K562 (cell line): ENCODE results near the gene SNCG. TPM values are rescaled to one million over a fixed set of nuclear protein-coding genes. Genes with fewer than 3 reads are reported as not detected.
"Not testable (repeated sequence)": the region's sequence is repeated elsewhere in the genome, so short reads cannot be mapped to it uniquely, and the experiment has no call there.

Source experiments
- ATAC-seq: fragments of 200-7000 bp; cut with Tn5 transposase; 3 replicates; pipeline ENCODE4 v1.9.1; 2020; ENCODE audit warnings: moderate library complexity
- BruUV-seq: library from RNA; stranded (reverse); fragments of 400-500 nt; replicated peaks from 2 replicates; lab custom pipeline; 2021; lab: Mats Ljungman, UMichigan
- CTCF ChIA-PET: fragments of 300-600 bp; formaldehyde crosslinking; extraction: SDS; loops from one replicate; lab custom pipeline; 2021; ENCODE audit warnings: low intra/inter-chr PET ratio; lab: Yijun Ruan, JAX
- POLR2A ChIA-PET: fragments of 300-600, 350-650 bp; sonication (Branson Sonifier 250); formaldehyde crosslinking; extraction: SDS; loops from one replicate; lab custom pipeline; 2021; ENCODE audit warnings: antibody characterized with exemption, inconsistent platforms; lab: Yijun Ruan, JAX
- DNase-seq, 4 experiments: peaks; one replicate each; pipeline versions ENCODE4 v3.0.0 to v3.0.0-alpha.2; 2011 to 2018; ENCODE audit warnings: low spot score in 3 of 4, mixed read lengths in 3 of 4; ENCODE audit errors: extremely low read depth in 1 of 4
- FAIRE-seq: peaks from 2 replicates; lab custom pipeline; 2011; peaks lifted over from hg19 to GRCh38; lab: Jason Lieb, UNC
- H2AFZ ChIP-seq: 2 replicates; pipeline ENCODE4 v1.6.0; 2011; ENCODE audit warnings: low read depth, low read length, control low read depth, inconsistent platforms
- H3K27ac ChIP-seq: fragments of 200-600 bp; 3 replicates; pipeline ENCODE4 v1.8.0; 2011; ENCODE audit warnings: low read depth, mild to moderate bottlenecking, control low read depth, inconsistent platforms, low read length, moderate library complexity, mixed read lengths; ENCODE audit errors: extremely low read depth
- H3K27me3 ChIP-seq, 2 experiments: fragments of 300-600 bp in 1 of 2; 2 replicates in 1 of 2; 3 replicates in 1 of 2; pipeline versions ENCODE4 v1.6.0 to v1.8.0; 2011; ENCODE audit warnings: inconsistent platforms in 2 of 2, low read length in 2 of 2, mild to moderate bottlenecking in 1 of 2, mixed read lengths in 1 of 2, moderate library complexity in 1 of 2; ENCODE audit not compliant: control insufficient read depth in 2 of 2, insufficient read depth in 2 of 2
- H3K36me3 ChIP-seq: fragments of 300-600 bp; 3 replicates; pipeline ENCODE4 v1.8.0; 2011; ENCODE audit warnings: mild to moderate bottlenecking, low read length, inconsistent platforms; ENCODE audit not compliant: control insufficient read depth, insufficient read depth
- H3K4me1 ChIP-seq, 2 experiments: fragments of 200-600 bp in 1 of 2; replicated peaks in 1 of 2; 2 replicates in 1 of 2; 3 replicates in 1 of 2; pipeline versions ENCODE4 v1.5.1 to v1.8.0; 2011; ENCODE audit warnings: inconsistent platforms in 2 of 2, low read length in 2 of 2, mild to moderate bottlenecking in 1 of 2, mixed read lengths in 1 of 2, moderate library complexity in 1 of 2; ENCODE audit not compliant: control insufficient read depth in 2 of 2, insufficient read depth in 2 of 2
- H3K4me2 ChIP-seq: 2 replicates; pipeline ENCODE4 v1.6.1; 2011; ENCODE audit warnings: low read length, control low read depth, inconsistent platforms, mixed read lengths; ENCODE audit not compliant: insufficient read depth
- H3K4me3 ChIP-seq: fragments of 200-600 bp; sonication (generic), shearing (Covaris generic); 2 replicates; pipeline ENCODE4 v1.5.1; 2016; ENCODE audit warnings: control low read depth, inconsistent platforms
- H3K79me2 ChIP-seq: fragments of 200-600 bp; 3 replicates; pipeline ENCODE4 v1.8.0; 2011; ENCODE audit warnings: low read length, inconsistent platforms; ENCODE audit not compliant: control insufficient read depth, insufficient read depth
- H3K9ac ChIP-seq, 2 experiments: 2 replicates each; pipeline versions ENCODE4 v1.6.0 to v1.6.1; 2011; ENCODE audit warnings: low read depth in 2 of 2, low read length in 2 of 2, control low read depth in 1 of 2, inconsistent platforms in 1 of 2, mild to moderate bottlenecking in 1 of 2, mixed read lengths in 1 of 2; ENCODE audit not compliant: insufficient read depth in 1 of 2
- H3K9me1 ChIP-seq: one replicate; pipeline ENCODE4 v1.6.0; 2011; ENCODE audit warnings: inconsistent platforms, mild to moderate bottlenecking, low read length, moderate library complexity; ENCODE audit not compliant: control insufficient read depth, insufficient read depth
- H3K9me3 ChIP-seq: replicated peaks from 2 replicates; pipeline ENCODE4 v1.5.1; 2011; ENCODE audit warnings: low read depth, low read length, inconsistent platforms; ENCODE audit not compliant: control insufficient read depth, insufficient read depth
- H4K20me1 ChIP-seq: replicated peaks from 2 replicates; pipeline ENCODE4 v1.6.1; 2011; ENCODE audit warnings: low read length, inconsistent platforms, mixed read lengths; ENCODE audit not compliant: control insufficient read depth, insufficient read depth
- KAT2B ChIP-seq: IDR thresholded peaks from one replicate; pipeline ENCODE4 v1.6.1; 2012; ENCODE audit warnings: low read depth, mild to moderate bottlenecking, control low read depth, inconsistent platforms, low read length, moderate library complexity
- NFIC ChIP-seq: fragments of 450-650 bp; IDR thresholded peaks from 2 replicates; pipeline ENCODE4 v1.6.1; 2017; ENCODE audit warnings: mild to moderate bottlenecking, inconsistent platforms
- RAD21 ChIP-seq, 2 experiments: fragments of 250-450 bp in 1 of 2; fragments of 450-650 bp in 1 of 2; sonication (Bioruptor Pico) in 1 of 2; formaldehyde crosslinking in 1 of 2; IDR thresholded peaks in 1 of 2; conservative IDR thresholded peaks in 1 of 2; 2 replicates each; pipeline versions ENCODE4 v1.4.0 to v1.8.0; 2020 to 2022; ENCODE audit warnings: mild to moderate bottlenecking in 2 of 2, moderate library complexity in 1 of 2
- SAFB2 ChIP-seq: fragments of 200-400 bp; formaldehyde crosslinking; IDR thresholded peaks from 2 replicates; pipeline ENCODE4 v1.6.1; 2018; ENCODE audit warnings: borderline replicate concordance, low read length, low read depth, moderate library complexity; ENCODE audit not compliant: severe bottlenecking
- WGBS: fragments of 100-300 bp; shearing (Covaris generic); methylation state at CpG from one replicate; pipeline ENCODE4 v1.1.6; 2016; ENCODE audit warnings: low coverage, mixed read lengths; ENCODE audit not compliant: insufficient coverage; ENCODE audit errors: missing lambda C conversion rate; 5-methylcytosine and 5-hydroxymethylcytosine counted together
- in situ Hi-C: fragments of 300-500 bp; cut with MboI; formaldehyde crosslinking; loops from 4 replicates; pipeline ENCODE4 v1.15.0; 2018; ENCODE audit warnings: inconsistent platforms, mixed read lengths
- intact Hi-C: fragments of 100-400 bp; cut with micrococcal nuclease; formaldehyde crosslinking; loops from 2 replicates; pipeline ENCODE4 v1.14.2; 2022
- polyA plus RNA-seq, 8 experiments: library from polyadenylated mRNA; depleted of rRNA in 4 of 8; stranded (reverse) in 5 of 8; unstranded in 3 of 8; fragments of >200 nt; fragmentation: Nextera tagmentation in 2 of 8; fragmentation: Illumina TruSeq in 1 of 8; extraction: Ambion mirVana in 2 of 8; extraction: Trizol in 1 of 8; gene quantifications; 2 replicates each; pipeline versions ENCODE4 v1.2.1 to v1.2.3, GENCODE V29; 2011 to 2014; ENCODE audit warnings: inconsistent platforms in 1 of 8, missing spikeins in 1 of 8
- total RNA-seq, 7 experiments: library from RNA; depleted of rRNA in 6 of 7; stranded (reverse); fragments of >200 nt in 6 of 7; fragmentation: Illumina TruSeq in 2 of 7; extraction: Trizol in 2 of 7; gene quantifications; 2 replicates each; pipeline versions ENCODE4 v1.2.1 to v1.2.3, GENCODE V29; 2011 to 2021; ENCODE audit warnings: low replicate concordance in 1 of 7

The SNCG gene
- total and polyA plus RNA-seq, 9 of the 15 experiments (the other 6 are each of a cell fraction or from before 2014, with no cell fraction given) = 9.8 to 146 (median 93.6) TPM

GRCh38 chr10:86945361-86946212, 12.8 kb upstream of the SNCG start (continued):
- TF ChIP-seq RAD21 (CRISPR knock-in tag; conservative IDR thresholded peaks at IDR 0.05 in 1 of 2, IDR thresholded peaks at IDR 0.05 in 1 of 2) (peak in 1 of 2 experiments; percentile 67; a peak in 2 of 4 replicates), SAFB2 (no peak)
- TF ChIP-seq, all 486 proteins: peak for 3

GRCh38 chr10:86946213-86947155, 11.9 kb upstream of the SNCG start:
- peaks cover 0 to 15% of the 10 kb centered on the region in 2 experiments; a peak in 2 of 5 replicates for H3K4me1 ChIP-seq
- H2AFZ ChIP-seq = no peak overlapping the region
- H3K79me2 ChIP-seq = no peaks in the 10 kb centered on the region
- in situ Hi-C loops = no loop called here
- BruUV-seq = no TSS peak
- DNase-seq = no peak
- ATAC-seq = no peak
- no peaks in the 10 kb centered on the region for H4K20me1 ChIP-seq
- 51% methylated on average over 13 of the region's 13 CpGs for WGBS
- intact Hi-C loops = no loop called here
- H3K27ac ChIP-seq = no peak overlapping the region
- ChIA-PET CTCF (no interaction called here), POLR2A (interaction anchor here (0.7 kb wide), 1 partner anchor 717 kb away, joined by 3 read pairs; no protein-coding TSS in a partner anchor)
- no peaks in the 10 kb centered on the region for H3K27me3 ChIP-seq
- no peak for TF ChIP-seq KAT2B
- TF ChIP-seq NFIC = peak; percentile 33
- no peak overlapping the region for H3K4me3 ChIP-seq
- no peak overlapping the region for H3K4me2 ChIP-seq
- FAIRE-seq = no peak
- H3K36me3 ChIP-seq = no peaks in the 10 kb centered on the region
- H3K9ac ChIP-seq = no peak overlapping the region; a peak in 1 of 4 replicates
- no peaks in the 10 kb centered on the region for H3K9me3 ChIP-seq
- no peaks in the 10 kb centered on the region for H3K9me1 ChIP-seq

- BruUV-seq, H3K36me3 ChIP-seq, H3K79me2 ChIP-seq, H3K4me2 ChIP-seq, CTCF ChIA-PET, H3K4me3 ChIP-seq, in situ Hi-C loops, H3K9me1 ChIP-seq, H4K20me1 ChIP-seq, ATAC-seq, DNase-seq, POLR2A ChIA-PET, H3K9me3 ChIP-seq, FAIRE-seq, intact Hi-C loops, H2AFZ ChIP-seq, H3K9ac ChIP-seq, H3K27me3 ChIP-seq, H3K27ac ChIP-seq: not testable (repeated sequence)
- peaks cover 0 to 12% of the 10 kb centered on the region in 2 experiments; a peak in 2 of 5 replicates for H3K4me1 ChIP-seq
- 82% methylated on average over 4 of the region's 4 CpGs for WGBS
These were observed 10.6 kb upstream of the SNCG start for GRCh38 chr10:86947806-86948205.
